Right lobe of liver (tissue), 6 donors: ENCODE data around the gene PCSK2. TPM values are rescaled to one million over a fixed set of nuclear protein-coding genes. Genes with fewer than 3 reads are reported as not detected.

Source experiments
- ATAC-seq, 4 donors: fragments of 200-7000 bp; cut with Tn5 transposase; one replicate each; pipeline ENCODE4 v1.9.1; 2020; ENCODE audit warnings: mild to moderate bottlenecking in 4 of 4, moderate library complexity in 4 of 4
- DNase-seq, 3 donors: peaks; one replicate each; pipeline ENCODE4 v3.0.0-alpha.2; 2020
- H3K27ac ChIP-seq, 3 donors: fragments of 200-600 bp; one replicate each; pipeline ENCODE4 v1.8.0; 2022
- H3K27me3 ChIP-seq, 2 donors: fragments of 200-600 bp; one replicate each; pipeline ENCODE4 v1.8.0; 2022
- H3K36me3 ChIP-seq, 4 donors: fragments of 200-600 bp; sonication (generic) in 1 of 4; one replicate each; pipeline versions ENCODE4 v1.5.1 to v1.8.0; 2017 to 2022; ENCODE audit warnings: control low read depth in 1 of 4
- H3K4me1 ChIP-seq, 4 donors: fragments of 200-600 bp; sonication (generic) in 1 of 4; one replicate each; pipeline versions ENCODE4 v1.5.1 to v1.8.0; 2017 to 2022; ENCODE audit warnings: control low read depth in 1 of 4
- H3K4me3 ChIP-seq, 3 donors: fragments of 200-600 bp; one replicate each; pipeline ENCODE4 v1.8.0; 2022
- H3K9me3 ChIP-seq, 4 donors: fragments of 200-600 bp; sonication (generic) in 1 of 4; one replicate each; pipeline versions ENCODE4 v1.5.1 to v1.8.0; 2017 to 2022; ENCODE audit warnings: control low read depth in 1 of 4
- POLR2A ChIP-seq: fragments of 450-650 bp; IDR thresholded peaks from one replicate; pipeline ENCODE4 v1.6.1; 2017; ENCODE audit warnings: antibody characterized with exemption, mild to moderate bottlenecking
- WGBS: methylation state at CpG from one replicate; pipeline ENCODE4 v1.1.6; 2018; ENCODE audit warnings: low coverage, low lambda C conversion rate; ENCODE audit not compliant: insufficient coverage; ENCODE audit errors: missing lambda C conversion rate; 5-methylcytosine and 5-hydroxymethylcytosine counted together
- intact Hi-C, 2 donors: fragments of 100-400 bp; cut with DNase I; formaldehyde crosslinking; loops; one replicate each; pipeline versions ENCODE4 v1.11.2 to v1.14.1; 2022
- total RNA-seq, 6 experiments: library from RNA; depleted of rRNA in 2 of 6; stranded (reverse); fragments of >200 nt in 2 of 6; fragmentation: NEBNext Ultra II Directional in 3 of 6; extraction: Animal tissue kit (Norgen Biotek cat#: 25700) in 3 of 6; gene quantifications; one replicate each; pipeline versions ENCODE4 v1.1.0 to v1.2.4, GENCODE V29; 2016 to 2023
- TF ChIP-seq, protein P1 (sequence below), 4 donors: fragments of 200-600 bp in 3 of 4; fragments of 450-650 bp in 1 of 4; IDR thresholded peaks; one replicate each; pipeline versions ENCODE4 v1.5.1 to v1.8.0; 2016 to 2022; ENCODE audit warnings: antibody characterized with exemption in 4 of 4, mild to moderate bottlenecking in 2 of 4
- donor health status: DM: no; HTN: yes; CAD: no.
- donor health status: DM: no; HTN: no; CAD: no.
- donor health status: DM: no; HTN: no; CAD: no.
- donor health status: DM: no; HTN: yes; CAD: no.
- donor health status: DM: no; HTN: yes; CAD: no.

Gene PCSK2
- total RNA-seq, 6 experiments from 2014 or later: 0.04 to 0.13 TPM; not detected in 4

DNA sequence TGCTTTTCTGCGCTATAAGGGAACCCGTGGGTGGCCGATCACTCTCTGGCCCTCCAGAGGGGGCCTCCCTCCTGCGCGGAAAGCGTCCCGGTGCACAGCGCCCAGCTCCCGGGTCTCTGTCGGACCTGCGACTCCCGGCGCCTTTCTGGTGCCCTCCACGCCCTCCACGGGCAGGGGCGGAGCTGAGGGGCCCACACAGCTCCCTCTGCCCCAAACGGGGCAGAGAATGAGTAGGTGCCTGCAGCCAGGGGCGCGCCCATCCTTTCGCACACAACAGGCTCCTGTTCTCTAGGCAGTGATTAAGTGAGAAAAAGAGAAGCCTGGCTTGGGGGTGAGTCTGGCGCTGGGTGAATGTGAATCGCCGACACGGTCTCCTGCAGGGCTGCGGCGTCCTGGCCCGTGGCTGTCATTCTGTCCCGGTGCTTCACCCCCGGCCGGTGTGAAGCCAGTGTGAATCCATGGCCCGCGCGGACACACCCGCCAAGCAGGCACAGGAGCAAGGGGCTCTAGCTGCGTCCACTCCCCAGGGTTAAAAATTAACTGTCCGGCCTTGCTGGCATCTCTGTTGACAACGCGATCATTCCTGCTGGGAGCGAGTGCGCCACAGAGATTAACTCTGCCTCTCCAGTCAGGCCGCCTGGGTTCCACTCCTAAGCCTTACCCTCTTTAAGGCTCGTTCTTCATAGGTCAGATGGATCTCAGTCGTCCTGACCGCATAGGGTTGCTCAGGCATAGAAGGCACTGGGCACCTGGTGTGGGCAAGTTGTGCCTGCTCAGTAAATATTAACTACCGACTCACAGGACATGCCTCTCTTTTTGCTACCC, 88.8 kb downstream of the PCSK2 start:
- no peaks in the 10 kb centered on the region for H3K9me3 ChIP-seq
- no peak overlapping the region for H3K4me3 ChIP-seq
- WGBS: 6% methylated on average over 8 of the region's 45 CpGs
- TF ChIP-seq POLR2A: no peak
- TF ChIP-seq, protein P1, sequence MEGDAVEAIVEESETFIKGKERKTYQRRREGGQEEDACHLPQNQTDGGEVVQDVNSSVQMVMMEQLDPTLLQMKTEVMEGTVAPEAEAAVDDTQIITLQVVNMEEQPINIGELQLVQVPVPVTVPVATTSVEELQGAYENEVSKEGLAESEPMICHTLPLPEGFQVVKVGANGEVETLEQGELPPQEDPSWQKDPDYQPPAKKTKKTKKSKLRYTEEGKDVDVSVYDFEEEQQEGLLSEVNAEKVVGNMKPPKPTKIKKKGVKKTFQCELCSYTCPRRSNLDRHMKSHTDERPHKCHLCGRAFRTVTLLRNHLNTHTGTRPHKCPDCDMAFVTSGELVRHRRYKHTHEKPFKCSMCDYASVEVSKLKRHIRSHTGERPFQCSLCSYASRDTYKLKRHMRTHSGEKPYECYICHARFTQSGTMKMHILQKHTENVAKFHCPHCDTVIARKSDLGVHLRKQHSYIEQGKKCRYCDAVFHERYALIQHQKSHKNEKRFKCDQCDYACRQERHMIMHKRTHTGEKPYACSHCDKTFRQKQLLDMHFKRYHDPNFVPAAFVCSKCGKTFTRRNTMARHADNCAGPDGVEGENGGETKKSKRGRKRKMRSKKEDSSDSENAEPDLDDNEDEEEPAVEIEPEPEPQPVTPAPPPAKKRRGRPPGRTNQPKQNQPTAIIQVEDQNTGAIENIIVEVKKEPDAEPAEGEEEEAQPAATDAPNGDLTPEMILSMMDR (IDR thresholded peaks at IDR 0.05): no peak
- ATAC-seq (peak in 1 of 4 donors; percentile 22), DNase-seq (no peak)
- no peaks in the 10 kb centered on the region for H3K27me3 ChIP-seq
- no peaks in the 10 kb centered on the region for H3K36me3 ChIP-seq
- H3K27ac ChIP-seq: no peak overlapping the region
- no peaks in the 10 kb centered on the region for H3K4me1 ChIP-seq
- intact Hi-C loops: no loop called here

DNA sequence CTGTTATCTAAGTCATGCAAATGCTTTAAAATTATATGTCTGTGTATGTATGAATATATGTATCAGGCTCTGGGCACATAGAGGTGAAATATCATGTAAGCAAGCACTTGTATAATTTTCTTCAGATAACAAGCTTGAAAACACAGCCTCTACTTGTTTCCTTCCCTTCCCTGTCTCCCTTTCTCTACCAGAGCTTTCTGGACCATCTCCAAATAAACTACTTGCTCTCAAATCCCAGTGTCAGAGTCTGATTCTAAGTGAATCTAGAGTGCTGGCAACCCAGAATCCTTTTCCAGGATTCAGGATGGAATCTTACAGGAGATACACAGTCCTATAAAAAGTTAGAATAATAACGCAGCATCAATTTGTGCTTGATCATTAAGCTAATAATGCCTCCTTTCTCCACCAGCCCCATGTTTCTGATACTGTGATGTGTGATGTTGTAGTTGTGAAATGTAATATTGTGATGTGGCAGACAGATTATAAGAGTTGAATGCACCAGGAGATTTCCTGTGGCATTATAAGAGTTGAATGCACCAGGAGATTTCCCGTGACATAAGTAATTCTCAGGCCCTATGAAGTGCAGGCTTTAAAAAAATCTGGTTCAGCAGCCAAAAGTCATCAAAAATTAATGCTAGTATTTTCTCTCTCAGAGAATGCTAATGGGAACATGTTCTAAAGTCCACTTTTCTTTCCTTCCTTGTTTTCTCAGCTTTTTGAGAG, 89.6 kb downstream of the PCSK2 start:
- Histone ChIP-seq H3K27me3 (no peaks in the 10 kb centered on the region), H3K27ac (no peak overlapping the region), H3K36me3 (no peaks in the 10 kb centered on the region), H3K4me1 (no peaks in the 10 kb centered on the region), H3K9me3 (no peaks in the 10 kb centered on the region), H3K4me3 (no peak overlapping the region)
- 42% methylated on average over 2 of the region's 2 CpGs for WGBS
- intact Hi-C loops: no loop called here
- no peak for TF ChIP-seq POLR2A
- TF ChIP-seq, protein P1 (IDR thresholded peaks at IDR 0.05): no peak
- ATAC-seq (no peak), DNase-seq (no peak)

DNA sequence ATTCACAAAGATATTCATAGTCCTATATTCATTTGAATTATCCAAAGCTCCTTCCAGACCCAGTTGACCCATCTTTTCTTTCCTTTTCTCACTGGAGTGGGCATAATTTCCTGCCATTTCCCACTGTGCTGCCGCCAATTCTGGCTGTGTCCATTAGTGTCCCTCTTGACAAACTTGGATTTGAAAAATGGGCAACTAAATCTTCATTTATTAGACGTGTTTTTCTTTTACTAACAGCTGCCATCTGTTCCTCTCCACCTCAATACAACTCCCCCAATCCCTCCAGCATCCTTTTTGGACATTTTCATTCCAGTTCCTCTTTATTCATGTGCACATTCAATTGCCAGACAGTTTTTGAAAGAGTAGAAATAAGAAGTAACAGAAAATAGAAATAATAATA, 90.5 kb downstream of the PCSK2 start:
- Histone ChIP-seq H3K9me3 (no peaks in the 10 kb centered on the region), H3K4me1 (no peaks in the 10 kb centered on the region), H3K4me3 (no peak overlapping the region), H3K27me3 (no peaks in the 10 kb centered on the region), H3K27ac (no peak overlapping the region), H3K36me3 (no peaks in the 10 kb centered on the region)
- 18% methylated on average over 2 of the region's 2 CpGs for WGBS
- DNase-seq (no peak), ATAC-seq (no peak)
- intact Hi-C loops: no loop called here
- TF ChIP-seq, protein P1 (IDR thresholded peaks at IDR 0.05): no peak
- no peak for TF ChIP-seq POLR2A

DNA sequence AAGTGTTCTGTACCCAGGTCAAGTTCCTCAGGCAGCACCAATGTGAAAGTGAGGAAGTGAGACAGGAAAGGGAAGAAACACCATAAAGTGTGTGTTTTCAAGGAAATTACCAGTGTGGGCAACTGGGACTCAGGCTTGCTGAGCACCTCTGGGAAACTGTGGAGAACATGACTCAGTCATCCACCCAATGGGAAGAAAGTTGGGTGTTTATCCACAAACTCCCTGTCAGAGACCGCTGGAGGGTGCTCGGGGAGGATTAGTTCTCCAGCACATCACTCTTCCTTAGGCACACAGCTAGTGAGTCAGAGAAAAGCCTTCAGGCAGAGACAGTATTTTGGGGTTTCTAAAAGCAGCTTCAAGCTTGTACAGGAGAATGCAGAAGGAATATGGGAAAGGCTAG, 93.6 kb downstream of the PCSK2 start:
- TF ChIP-seq, protein P1 (IDR thresholded peaks at IDR 0.05): no peak
- no peak for TF ChIP-seq POLR2A
- 73% methylated on average over 2 of the region's 2 CpGs for WGBS
- H3K27ac ChIP-seq: no peak overlapping the region
- intact Hi-C loops: no loop called here
- H3K4me1 ChIP-seq: no peaks in the 10 kb centered on the region
- no peak overlapping the region for H3K4me3 ChIP-seq
- DNase-seq: no peak
- no peaks in the 10 kb centered on the region for H3K9me3 ChIP-seq
- no peaks in the 10 kb centered on the region for H3K27me3 ChIP-seq
- ATAC-seq: no peak
- no peaks in the 10 kb centered on the region for H3K36me3 ChIP-seq
